GM23338 (cell line): ENCODE measurements around the gene TRIM59.

Experiments
- CREB1 ChIP-seq: fragments of 250-450 bp; sonication (Bioruptor Pico); IDR thresholded peaks from 2 replicates; pipeline ENCODE4 v1.5.0; 2020; ENCODE audit warnings: low read depth, mild to moderate bottlenecking, moderate library complexity
- EZH2 ChIP-seq: fragments of 200-600 bp; sonication (generic); IDR thresholded peaks from one replicate; pipeline ENCODE4 v1.8.0; 2017; ENCODE audit warnings: antibody characterized with exemption, mild to moderate bottlenecking, low read depth; ENCODE audit not compliant: unreplicated experiment
- EZH2phosphoT487 ChIP-seq: fragments of 200-600 bp; sonication (generic); IDR thresholded peaks from one replicate; pipeline ENCODE4 v1.8.1; 2018; ENCODE audit warnings: antibody characterized with exemption; ENCODE audit not compliant: unreplicated experiment
- JUNB ChIP-seq: IDR thresholded peaks from one replicate; pipeline ENCODE4 v1.6.1; 2016; ENCODE audit warnings: antibody characterized with exemption; ENCODE audit not compliant: unreplicated experiment
- POLR2AphosphoS5 ChIP-seq: IDR thresholded peaks from 2 replicates; pipeline ENCODE4 v1.6.1; 2016; ENCODE audit warnings: antibody characterized with exemption, low read depth
- ZNF114 ChIP-seq: fragments of 250-450 bp; sonication (Bioruptor Pico); IDR thresholded peaks from 2 replicates; pipeline ENCODE4 v1.5.0; 2020; ENCODE audit warnings: mild to moderate bottlenecking, moderate library complexity
- ZNF331 ChIP-seq: fragments of 250-450 bp; sonication (Bioruptor Pico); IDR thresholded peaks from 2 replicates; pipeline ENCODE4 v1.5.0; 2020; ENCODE audit warnings: low read depth, mild to moderate bottlenecking, moderate library complexity
- TF ChIP-seq, protein P1 (sequence below), 2 experiments: fragments of 200-600 bp in 1 of 2; sonication (generic) in 1 of 2; conservative IDR thresholded peaks; 2 replicates each; pipeline versions ENCODE4 v1.5.1 to v1.6.1; 2016 to 2017; ENCODE audit warnings: antibody characterized with exemption in 2 of 2, low read depth in 2 of 2, mild to moderate bottlenecking in 2 of 2, moderate library complexity in 1 of 2
- TF ChIP-seq, protein P2 (sequence below): IDR thresholded peaks from one replicate; pipeline ENCODE4 v1.6.1; 2018; ENCODE audit warnings: antibody characterized with exemption; ENCODE audit not compliant: unreplicated experiment
- TF ChIP-seq, protein P3 (sequence below): IDR thresholded peaks from 2 replicates; pipeline ENCODE4 v1.6.1; 2016; ENCODE audit warnings: antibody characterized with exemption

DNA sequence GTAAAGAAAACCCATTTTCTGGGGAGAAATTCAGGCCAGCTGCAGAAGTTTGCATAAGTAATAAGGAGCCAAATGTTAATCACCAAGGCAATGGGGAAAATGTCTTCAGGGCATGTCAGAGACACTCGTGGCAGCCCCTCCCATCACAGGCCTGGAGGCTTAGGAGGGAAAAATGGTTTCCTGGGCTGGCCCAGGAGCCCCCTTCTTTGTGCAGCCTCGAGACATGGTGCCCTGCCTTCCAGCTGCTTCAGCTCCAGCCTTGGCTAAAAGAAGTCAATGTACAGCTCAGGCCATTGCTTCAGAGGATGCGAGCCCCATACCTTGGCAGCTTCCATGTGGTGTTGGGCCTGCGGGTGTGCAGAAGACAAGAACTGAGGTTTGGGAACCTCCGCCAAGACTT, 20.6 kb upstream of the TRIM59 start:
- TF ChIP-seq, protein P1, sequence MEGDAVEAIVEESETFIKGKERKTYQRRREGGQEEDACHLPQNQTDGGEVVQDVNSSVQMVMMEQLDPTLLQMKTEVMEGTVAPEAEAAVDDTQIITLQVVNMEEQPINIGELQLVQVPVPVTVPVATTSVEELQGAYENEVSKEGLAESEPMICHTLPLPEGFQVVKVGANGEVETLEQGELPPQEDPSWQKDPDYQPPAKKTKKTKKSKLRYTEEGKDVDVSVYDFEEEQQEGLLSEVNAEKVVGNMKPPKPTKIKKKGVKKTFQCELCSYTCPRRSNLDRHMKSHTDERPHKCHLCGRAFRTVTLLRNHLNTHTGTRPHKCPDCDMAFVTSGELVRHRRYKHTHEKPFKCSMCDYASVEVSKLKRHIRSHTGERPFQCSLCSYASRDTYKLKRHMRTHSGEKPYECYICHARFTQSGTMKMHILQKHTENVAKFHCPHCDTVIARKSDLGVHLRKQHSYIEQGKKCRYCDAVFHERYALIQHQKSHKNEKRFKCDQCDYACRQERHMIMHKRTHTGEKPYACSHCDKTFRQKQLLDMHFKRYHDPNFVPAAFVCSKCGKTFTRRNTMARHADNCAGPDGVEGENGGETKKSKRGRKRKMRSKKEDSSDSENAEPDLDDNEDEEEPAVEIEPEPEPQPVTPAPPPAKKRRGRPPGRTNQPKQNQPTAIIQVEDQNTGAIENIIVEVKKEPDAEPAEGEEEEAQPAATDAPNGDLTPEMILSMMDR (conservative IDR thresholded peaks at IDR 0.05; ENCODE audit: low read depth in 2 of 2), result no peak
- TF ChIP-seq EZH2 (no peak), ZNF114 (CRISPR knock-in tag) (no peak), JUNB (no peak), POLR2AphosphoS5 (no peak), EZH2phosphoT487 (no peak), ZNF331 (CRISPR knock-in tag) (no peak), CREB1 (CRISPR knock-in tag) (no peak)
- TF ChIP-seq, protein P2, sequence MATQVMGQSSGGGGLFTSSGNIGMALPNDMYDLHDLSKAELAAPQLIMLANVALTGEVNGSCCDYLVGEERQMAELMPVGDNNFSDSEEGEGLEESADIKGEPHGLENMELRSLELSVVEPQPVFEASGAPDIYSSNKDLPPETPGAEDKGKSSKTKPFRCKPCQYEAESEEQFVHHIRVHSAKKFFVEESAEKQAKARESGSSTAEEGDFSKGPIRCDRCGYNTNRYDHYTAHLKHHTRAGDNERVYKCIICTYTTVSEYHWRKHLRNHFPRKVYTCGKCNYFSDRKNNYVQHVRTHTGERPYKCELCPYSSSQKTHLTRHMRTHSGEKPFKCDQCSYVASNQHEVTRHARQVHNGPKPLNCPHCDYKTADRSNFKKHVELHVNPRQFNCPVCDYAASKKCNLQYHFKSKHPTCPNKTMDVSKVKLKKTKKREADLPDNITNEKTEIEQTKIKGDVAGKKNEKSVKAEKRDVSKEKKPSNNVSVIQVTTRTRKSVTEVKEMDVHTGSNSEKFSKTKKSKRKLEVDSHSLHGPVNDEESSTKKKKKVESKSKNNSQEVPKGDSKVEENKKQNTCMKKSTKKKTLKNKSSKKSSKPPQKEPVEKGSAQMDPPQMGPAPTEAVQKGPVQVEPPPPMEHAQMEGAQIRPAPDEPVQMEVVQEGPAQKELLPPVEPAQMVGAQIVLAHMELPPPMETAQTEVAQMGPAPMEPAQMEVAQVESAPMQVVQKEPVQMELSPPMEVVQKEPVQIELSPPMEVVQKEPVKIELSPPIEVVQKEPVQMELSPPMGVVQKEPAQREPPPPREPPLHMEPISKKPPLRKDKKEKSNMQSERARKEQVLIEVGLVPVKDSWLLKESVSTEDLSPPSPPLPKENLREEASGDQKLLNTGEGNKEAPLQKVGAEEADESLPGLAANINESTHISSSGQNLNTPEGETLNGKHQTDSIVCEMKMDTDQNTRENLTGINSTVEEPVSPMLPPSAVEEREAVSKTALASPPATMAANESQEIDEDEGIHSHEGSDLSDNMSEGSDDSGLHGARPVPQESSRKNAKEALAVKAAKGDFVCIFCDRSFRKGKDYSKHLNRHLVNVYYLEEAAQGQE, result no peak
- TF ChIP-seq, protein P3, sequence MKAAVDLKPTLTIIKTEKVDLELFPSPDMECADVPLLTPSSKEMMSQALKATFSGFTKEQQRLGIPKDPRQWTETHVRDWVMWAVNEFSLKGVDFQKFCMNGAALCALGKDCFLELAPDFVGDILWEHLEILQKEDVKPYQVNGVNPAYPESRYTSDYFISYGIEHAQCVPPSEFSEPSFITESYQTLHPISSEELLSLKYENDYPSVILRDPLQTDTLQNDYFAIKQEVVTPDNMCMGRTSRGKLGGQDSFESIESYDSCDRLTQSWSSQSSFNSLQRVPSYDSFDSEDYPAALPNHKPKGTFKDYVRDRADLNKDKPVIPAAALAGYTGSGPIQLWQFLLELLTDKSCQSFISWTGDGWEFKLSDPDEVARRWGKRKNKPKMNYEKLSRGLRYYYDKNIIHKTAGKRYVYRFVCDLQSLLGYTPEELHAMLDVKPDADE, result no peak
